HepG2 (cell line): ENCODE results near the gene CALR. TPM values are rescaled to one million over a fixed set of nuclear protein-coding genes. Genes with fewer than 3 reads are reported as not detected.

ENCODE experiments used
- CHCHD3 ChIP-seq: sonication (generic); formaldehyde crosslinking; IDR thresholded peaks from 2 replicates; pipeline ENCODE4 v1.8.0; 2022; ENCODE audit warnings: mild to moderate bottlenecking, missing genetic modification reagents, moderate library complexity
- NFYC ChIP-seq: IDR thresholded peaks from 2 replicates; pipeline ENCODE4 v1.6.1; 2016; ENCODE audit warnings: missing genetic modification reagents, missing compliant biosample characterization
- PHF21A ChIP-seq: sonication (generic); formaldehyde crosslinking; IDR thresholded peaks from 2 replicates; pipeline ENCODE4 v1.5.0; 2020; ENCODE audit warnings: mild to moderate bottlenecking, missing genetic modification reagents
- TBX2 ChIP-seq: sonication (generic); formaldehyde crosslinking; IDR thresholded peaks from 2 replicates; pipeline ENCODE4 v1.5.0; 2020; ENCODE audit warnings: missing genetic modification reagents, mild to moderate bottlenecking, borderline replicate concordance
- TCF7L2 ChIP-seq: IDR thresholded peaks from 2 replicates; pipeline ENCODE4 v1.6.1; 2011; ENCODE audit warnings: mild to moderate bottlenecking, low read depth, low read length, moderate library complexity
- ZBTB38 ChIP-seq: sonication (generic); formaldehyde crosslinking; IDR thresholded peaks from 2 replicates; pipeline ENCODE4 v1.5.1; 2020; ENCODE audit warnings: mild to moderate bottlenecking, missing genetic modification reagents
- ZNF274 ChIP-seq: sonication (generic); formaldehyde crosslinking; IDR thresholded peaks from 2 replicates; pipeline ENCODE4 v1.5.1; 2020; ENCODE audit warnings: mild to moderate bottlenecking, missing genetic modification reagents
- ZNF564 ChIP-seq: sonication (generic); formaldehyde crosslinking; IDR thresholded peaks from 2 replicates; pipeline ENCODE4 v1.8.1; 2023; ENCODE audit warnings: mild to moderate bottlenecking, missing genetic modification reagents
- ZNF605 ChIP-seq: sonication (generic); formaldehyde crosslinking; IDR thresholded peaks from 2 replicates; pipeline ENCODE4 v1.8.0; 2022; ENCODE audit warnings: mild to moderate bottlenecking, missing genetic modification reagents
- ZNF746 ChIP-seq: sonication (generic); formaldehyde crosslinking; IDR thresholded peaks from 2 replicates; pipeline ENCODE4 v1.8.0; 2022; ENCODE audit warnings: mild to moderate bottlenecking, missing genetic modification reagents
- polyA plus RNA-seq, 8 experiments: library from polyadenylated mRNA; depleted of rRNA in 3 of 8; stranded (reverse) in 7 of 8; unstranded in 1 of 8; fragments of >200 nt; fragmentation: Illumina TruSeq in 4 of 8; extraction: Trizol in 4 of 8; gene quantifications; 2 replicates each; pipeline versions ENCODE4 v1.2.1 to v1.2.3, GENCODE V29; 2011 to 2016; ENCODE audit warnings: low read depth in 4 of 8, missing spikeins in 1 of 8, mixed read lengths in 1 of 8; ENCODE audit not compliant: insufficient read depth in 1 of 8
- total RNA-seq, 5 experiments: library from RNA; depleted of rRNA; stranded (reverse); fragments of >200 nt; fragmentation: Illumina TruSeq; extraction: Trizol; gene quantifications; 2 replicates each; pipeline ENCODE4 v1.2.3, GENCODE V29; 2016; ENCODE audit warnings: low read depth in 1 of 5
- TF ChIP-seq, protein P1 (sequence below): sonication (generic); formaldehyde crosslinking; IDR thresholded peaks from 2 replicates; pipeline ENCODE4 v1.5.0; 2020; ENCODE audit warnings: mild to moderate bottlenecking, missing genetic modification reagents
- TF ChIP-seq, protein P2 (sequence below): sonication (generic); formaldehyde crosslinking; IDR thresholded peaks from 2 replicates; pipeline ENCODE4 v1.4.0; 2020; ENCODE audit warnings: missing genetic modification reagents, borderline replicate concordance
- TF ChIP-seq, protein P3 (sequence below): sonication (generic); formaldehyde crosslinking; IDR thresholded peaks from 2 replicates; pipeline ENCODE4 v1.4.0; 2020; ENCODE audit warnings: low read depth, missing genetic modification reagents
- TF ChIP-seq, protein P4 (sequence below): sonication (generic); formaldehyde crosslinking; IDR thresholded peaks from 2 replicates; pipeline ENCODE4 v1.4.0; 2020; ENCODE audit warnings: mild to moderate bottlenecking, low read depth, missing genetic modification reagents

Gene CALR
- total and polyA plus RNA-seq, 2 of the 13 experiments (the other 11 are each of a cell fraction or from before 2014, with no cell fraction given): 898 to 934 TPM

DNA sequence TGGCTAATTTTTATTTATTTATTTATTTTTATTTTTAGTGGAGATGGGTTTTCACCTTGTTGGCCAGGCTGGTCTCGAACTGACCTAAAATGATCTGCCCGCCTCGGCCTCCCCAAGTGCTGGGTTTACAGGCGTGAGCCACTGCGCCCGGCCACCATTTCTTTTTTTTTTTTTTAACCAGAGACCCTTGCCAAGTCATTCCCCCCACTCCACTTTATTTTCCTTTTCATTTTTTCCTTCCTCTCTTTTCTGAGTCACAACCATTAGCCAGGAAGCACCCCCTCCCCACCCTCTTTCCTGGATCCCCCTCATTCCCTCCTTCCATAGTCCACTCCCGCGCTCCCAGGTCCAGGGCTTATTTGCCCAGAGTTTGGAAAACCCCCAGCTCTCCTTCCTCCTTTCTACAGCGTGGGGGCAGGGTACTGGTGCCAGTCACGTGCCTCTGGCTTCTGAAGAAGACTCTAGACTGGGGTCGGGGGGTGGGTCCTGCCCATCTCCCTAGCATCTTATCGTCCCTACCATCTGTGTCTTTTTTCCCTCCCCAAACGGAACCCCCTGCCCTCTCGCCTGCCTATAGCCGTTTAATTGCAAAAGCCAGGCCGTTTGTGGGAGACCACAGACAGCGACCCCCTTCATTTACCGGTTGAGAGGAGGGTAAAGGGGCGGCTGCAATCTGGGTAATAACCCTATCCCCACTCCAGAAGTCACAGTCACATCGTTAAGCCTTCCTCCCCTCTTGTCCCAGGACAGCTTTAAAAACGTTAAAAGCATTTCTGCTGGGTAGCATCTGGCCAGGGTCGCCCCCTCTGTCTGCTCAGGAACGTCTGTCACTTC lies 1.1 kb upstream of the CALR start (continued):
- TF ChIP-seq, protein P1, sequence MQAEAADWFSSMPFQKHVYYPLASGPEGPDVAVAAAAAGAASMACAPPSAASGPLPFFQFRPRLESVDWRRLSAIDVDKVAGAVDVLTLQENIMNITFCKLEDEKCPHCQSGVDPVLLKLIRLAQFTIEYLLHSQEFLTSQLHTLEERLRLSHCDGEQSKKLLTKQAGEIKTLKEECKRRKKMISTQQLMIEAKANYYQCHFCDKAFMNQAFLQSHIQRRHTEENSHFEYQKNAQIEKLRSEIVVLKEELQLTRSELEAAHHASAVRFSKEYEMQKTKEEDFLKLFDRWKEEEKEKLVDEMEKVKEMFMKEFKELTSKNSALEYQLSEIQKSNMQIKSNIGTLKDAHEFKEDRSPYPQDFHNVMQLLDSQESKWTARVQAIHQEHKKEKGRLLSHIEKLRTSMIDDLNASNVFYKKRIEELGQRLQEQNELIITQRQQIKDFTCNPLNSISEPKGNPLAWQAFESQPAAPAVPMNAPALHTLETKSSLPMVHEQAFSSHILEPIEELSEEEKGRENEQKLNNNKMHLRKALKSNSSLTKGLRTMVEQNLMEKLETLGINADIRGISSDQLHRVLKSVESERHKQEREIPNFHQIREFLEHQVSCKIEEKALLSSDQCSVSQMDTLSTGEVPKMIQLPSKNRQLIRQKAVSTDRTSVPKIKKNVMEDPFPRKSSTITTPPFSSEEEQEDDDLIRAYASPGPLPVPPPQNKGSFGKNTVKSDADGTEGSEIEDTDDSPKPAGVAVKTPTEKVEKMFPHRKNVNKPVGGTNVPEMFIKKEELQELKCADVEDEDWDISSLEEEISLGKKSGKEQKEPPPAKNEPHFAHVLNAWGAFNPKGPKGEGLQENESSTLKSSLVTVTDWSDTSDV (CRISPR knock-in tag): no peak
- TF ChIP-seq TCF7L2: no peak
- TF ChIP-seq, protein P2, sequence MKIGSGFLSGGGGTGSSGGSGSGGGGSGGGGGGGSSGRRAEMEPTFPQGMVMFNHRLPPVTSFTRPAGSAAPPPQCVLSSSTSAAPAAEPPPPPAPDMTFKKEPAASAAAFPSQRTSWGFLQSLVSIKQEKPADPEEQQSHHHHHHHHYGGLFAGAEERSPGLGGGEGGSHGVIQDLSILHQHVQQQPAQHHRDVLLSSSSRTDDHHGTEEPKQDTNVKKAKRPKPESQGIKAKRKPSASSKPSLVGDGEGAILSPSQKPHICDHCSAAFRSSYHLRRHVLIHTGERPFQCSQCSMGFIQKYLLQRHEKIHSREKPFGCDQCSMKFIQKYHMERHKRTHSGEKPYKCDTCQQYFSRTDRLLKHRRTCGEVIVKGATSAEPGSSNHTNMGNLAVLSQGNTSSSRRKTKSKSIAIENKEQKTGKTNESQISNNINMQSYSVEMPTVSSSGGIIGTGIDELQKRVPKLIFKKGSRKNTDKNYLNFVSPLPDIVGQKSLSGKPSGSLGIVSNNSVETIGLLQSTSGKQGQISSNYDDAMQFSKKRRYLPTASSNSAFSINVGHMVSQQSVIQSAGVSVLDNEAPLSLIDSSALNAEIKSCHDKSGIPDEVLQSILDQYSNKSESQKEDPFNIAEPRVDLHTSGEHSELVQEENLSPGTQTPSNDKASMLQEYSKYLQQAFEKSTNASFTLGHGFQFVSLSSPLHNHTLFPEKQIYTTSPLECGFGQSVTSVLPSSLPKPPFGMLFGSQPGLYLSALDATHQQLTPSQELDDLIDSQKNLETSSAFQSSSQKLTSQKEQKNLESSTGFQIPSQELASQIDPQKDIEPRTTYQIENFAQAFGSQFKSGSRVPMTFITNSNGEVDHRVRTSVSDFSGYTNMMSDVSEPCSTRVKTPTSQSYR (CRISPR knock-in tag): peak; percentile 79; the same call in 1 of the 2 replicates
- TF ChIP-seq, protein P3, sequence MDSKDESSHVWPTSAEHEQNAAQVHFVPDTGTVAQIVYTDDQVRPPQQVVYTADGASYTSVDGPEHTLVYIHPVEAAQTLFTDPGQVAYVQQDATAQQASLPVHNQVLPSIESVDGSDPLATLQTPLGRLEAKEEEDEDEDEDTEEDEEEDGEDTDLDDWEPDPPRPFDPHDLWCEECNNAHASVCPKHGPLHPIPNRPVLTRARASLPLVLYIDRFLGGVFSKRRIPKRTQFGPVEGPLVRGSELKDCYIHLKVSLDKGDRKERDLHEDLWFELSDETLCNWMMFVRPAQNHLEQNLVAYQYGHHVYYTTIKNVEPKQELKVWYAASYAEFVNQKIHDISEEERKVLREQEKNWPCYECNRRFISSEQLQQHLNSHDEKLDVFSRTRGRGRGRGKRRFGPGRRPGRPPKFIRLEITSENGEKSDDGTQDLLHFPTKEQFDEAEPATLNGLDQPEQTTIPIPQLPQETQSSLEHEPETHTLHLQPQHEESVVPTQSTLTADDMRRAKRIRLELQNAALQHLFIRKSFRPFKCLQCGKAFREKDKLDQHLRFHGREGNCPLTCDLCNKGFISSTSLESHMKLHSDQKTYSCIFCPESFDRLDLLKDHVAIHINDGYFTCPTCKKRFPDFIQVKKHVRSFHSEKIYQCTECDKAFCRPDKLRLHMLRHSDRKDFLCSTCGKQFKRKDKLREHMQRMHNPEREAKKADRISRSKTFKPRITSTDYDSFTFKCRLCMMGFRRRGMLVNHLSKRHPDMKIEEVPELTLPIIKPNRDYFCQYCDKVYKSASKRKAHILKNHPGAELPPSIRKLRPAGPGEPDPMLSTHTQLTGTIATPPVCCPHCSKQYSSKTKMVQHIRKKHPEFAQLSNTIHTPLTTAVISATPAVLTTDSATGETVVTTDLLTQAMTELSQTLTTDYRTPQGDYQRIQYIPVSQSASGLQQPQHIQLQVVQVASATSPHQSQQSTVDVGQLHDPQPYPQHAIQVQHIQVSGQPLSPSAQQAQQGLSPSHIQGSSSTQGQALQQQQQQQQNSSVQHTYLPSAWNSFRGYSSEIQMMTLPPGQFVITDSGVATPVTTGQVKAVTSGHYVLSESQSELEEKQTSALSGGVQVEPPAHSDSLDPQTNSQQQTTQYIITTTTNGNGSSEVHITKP (CRISPR knock-in tag): no peak
- TF ChIP-seq CHCHD3 (CRISPR knock-in tag): no peak
- peak; percentile 15; the same call in 1 of the 2 replicates for TF ChIP-seq ZNF274 (CRISPR knock-in tag)
- 0 out of 2 replicates have a peak, but pooled peaks have one; percentile 19 for TF ChIP-seq ZNF564 (CRISPR knock-in tag)
- TF ChIP-seq ZBTB38 (CRISPR knock-in tag): 0 out of 2 replicates have a peak, but pooled peaks have one; percentile 19
- TF ChIP-seq ZNF746 (CRISPR knock-in tag): peak; percentile 25; the same call in 1 of the 2 replicates
- 0 out of 2 replicates have a peak, but pooled peaks have one; percentile 5 for TF ChIP-seq PHF21A
- no peak for TF ChIP-seq ZNF605
- 0 out of 2 replicates have a peak, but pooled peaks have one; percentile 12 for TF ChIP-seq NFYC (CRISPR knock-in tag)
- no peak for TF ChIP-seq TBX2 (CRISPR knock-in tag)
- TF ChIP-seq, protein P4, sequence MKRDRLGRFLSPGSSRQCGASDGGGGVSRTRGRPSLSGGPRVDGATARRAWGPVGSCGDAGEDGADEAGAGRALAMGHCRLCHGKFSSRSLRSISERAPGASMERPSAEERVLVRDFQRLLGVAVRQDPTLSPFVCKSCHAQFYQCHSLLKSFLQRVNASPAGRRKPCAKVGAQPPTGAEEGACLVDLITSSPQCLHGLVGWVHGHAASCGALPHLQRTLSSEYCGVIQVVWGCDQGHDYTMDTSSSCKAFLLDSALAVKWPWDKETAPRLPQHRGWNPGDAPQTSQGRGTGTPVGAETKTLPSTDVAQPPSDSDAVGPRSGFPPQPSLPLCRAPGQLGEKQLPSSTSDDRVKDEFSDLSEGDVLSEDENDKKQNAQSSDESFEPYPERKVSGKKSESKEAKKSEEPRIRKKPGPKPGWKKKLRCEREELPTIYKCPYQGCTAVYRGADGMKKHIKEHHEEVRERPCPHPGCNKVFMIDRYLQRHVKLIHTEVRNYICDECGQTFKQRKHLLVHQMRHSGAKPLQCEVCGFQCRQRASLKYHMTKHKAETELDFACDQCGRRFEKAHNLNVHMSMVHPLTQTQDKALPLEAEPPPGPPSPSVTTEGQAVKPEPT (CRISPR knock-in tag): no peak
